Large intestine (tissue), 1 donor: ENCODE measurements around the gene PDK1. TPM values are rescaled to one million over a fixed set of nuclear protein-coding genes. Genes with fewer than 3 reads are reported as not detected.

Experiments
- polyA plus RNA-seq: library from polyadenylated mRNA; unstranded; fragments of 120-200 nt; gene quantifications from one replicate; pipeline ENCODE4 v1.2.1, GENCODE V29; 2013

The PDK1 gene
- polyA plus RNA-seq, 1 donor = 13.8 TPM

Other genes with a start within 250 kb of the PDK1 start
- gene ITGA6, start 128.5 kb upstream of the PDK1 start, polyA plus RNA-seq = 75.8 TPM
- 9.4 TPM for gene RAPGEF4, start 179.8 kb downstream of the PDK1 start, polyA plus RNA-seq